Effector memory CD4-positive, alpha-beta T cell (primary cell): ENCODE measurements around the gene FBXL7.

Experiments used
- DNase-seq, 3 donors: peaks; one replicate each; pipeline ENCODE4 v3.0.0-alpha.2; 2020
- H3K27ac ChIP-seq: 2 replicates; pipeline ENCODE4 v1.7.0; 2013; ENCODE audit warnings: mild to moderate bottlenecking, low read length, moderate library complexity; ENCODE audit not compliant: insufficient read depth, poor library complexity, severe bottlenecking
- H3K27me3 ChIP-seq: replicated peaks from 2 replicates; pipeline ENCODE4 v1.7.0; 2013; ENCODE audit warnings: mild to moderate bottlenecking, low read length; ENCODE audit not compliant: insufficient read depth, control insufficient read depth, poor library complexity, severe bottlenecking
- H3K36me3 ChIP-seq: 2 replicates; pipeline ENCODE4 v1.7.0; 2013; ENCODE audit warnings: mild to moderate bottlenecking, low read length, moderate library complexity; ENCODE audit not compliant: control insufficient read depth, insufficient read depth
- H3K4me1 ChIP-seq: 2 replicates; pipeline ENCODE4 v1.7.0; 2013; ENCODE audit warnings: low read length, mild to moderate bottlenecking; ENCODE audit not compliant: control insufficient read depth, insufficient read depth, poor library complexity, severe bottlenecking
- H3K4me3 ChIP-seq: 2 replicates; pipeline ENCODE4 v1.7.0; 2013; ENCODE audit warnings: low read length, low read depth, mild to moderate bottlenecking; ENCODE audit not compliant: insufficient read depth, poor library complexity, severe bottlenecking
- H3K9me3 ChIP-seq: 2 replicates; pipeline ENCODE4 v1.7.0; 2013; ENCODE audit warnings: mild to moderate bottlenecking, low read length, moderate library complexity; ENCODE audit not compliant: control insufficient read depth

The FBXL7 gene

GRCh38 chr5:15655683-15656082, 155.7 kb downstream of the FBXL7 start:
- Histone ChIP-seq H3K9me3 (no peaks in the 10 kb centered on the region), H3K4me3 (no peak overlapping the region), H3K27me3 (no peaks in the 10 kb centered on the region), H3K36me3 (no peaks in the 10 kb centered on the region), H3K27ac (no peak overlapping the region), H3K4me1 (no peaks in the 10 kb centered on the region)
- no peak for DNase-seq

DNA sequence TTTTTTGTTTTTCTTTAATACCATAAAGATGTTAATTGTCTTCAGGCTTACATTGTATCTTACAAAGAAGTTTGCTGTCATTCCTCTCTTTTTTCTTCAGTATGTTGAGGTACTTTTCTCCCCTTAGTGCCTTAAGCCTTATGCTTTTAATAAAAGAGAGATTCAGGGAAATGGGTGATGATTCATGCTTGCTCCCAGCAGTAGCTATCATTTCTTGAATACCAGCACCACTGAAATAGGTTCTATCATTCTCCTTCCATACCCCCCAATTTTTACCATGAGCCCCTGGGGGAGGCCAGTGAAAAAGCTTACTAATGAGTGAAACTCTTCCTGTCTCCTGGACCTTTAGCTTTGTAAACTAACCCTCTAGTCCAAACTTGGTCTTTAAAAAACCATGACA, 165.0 kb downstream of the FBXL7 start:
- Histone ChIP-seq H3K4me1 (no peaks in the 10 kb centered on the region), H3K27me3 (no peaks in the 10 kb centered on the region), H3K27ac (no peak overlapping the region), H3K4me3 (no peak overlapping the region), H3K9me3 (no peaks in the 10 kb centered on the region), H3K36me3 (no peaks in the 10 kb centered on the region)
- DNase-seq, result no peak

GRCh38 chr5:15669826-15670225, 169.8 kb downstream of the FBXL7 start:
- Histone ChIP-seq H3K36me3 (no peaks in the 10 kb centered on the region), H3K9me3 (no peaks in the 10 kb centered on the region), H3K27ac (no peak overlapping the region), H3K27me3 (no peaks in the 10 kb centered on the region), H3K4me1 (no peaks in the 10 kb centered on the region), H3K4me3 (no peak overlapping the region)
- DNase-seq, result no peak

DNA sequence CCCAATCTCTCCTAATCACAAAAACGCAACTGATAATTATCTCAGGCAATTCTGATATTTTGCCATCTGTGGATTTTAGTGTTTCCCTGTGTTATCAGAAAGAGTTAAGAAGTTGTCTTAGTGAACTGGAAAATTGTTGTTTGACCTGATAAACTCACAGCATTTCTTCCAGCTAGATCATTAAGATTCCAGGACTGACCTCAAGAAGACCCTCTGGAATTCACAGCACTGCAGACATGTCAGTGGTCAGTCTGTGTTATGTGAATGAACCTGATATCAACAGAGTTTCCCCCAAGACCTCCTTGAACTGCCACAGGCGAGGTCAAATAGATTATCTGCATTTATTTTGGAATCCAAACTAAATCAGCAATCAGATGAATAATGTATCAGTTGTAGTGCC, 174.7 kb downstream of the FBXL7 start:
- no peaks in the 10 kb centered on the region for H3K36me3 ChIP-seq
- H3K27ac ChIP-seq, result no peak overlapping the region
- H3K27me3 ChIP-seq, result no peaks in the 10 kb centered on the region
- DNase-seq, result no peak
- H3K9me3 ChIP-seq, result no peaks in the 10 kb centered on the region
- H3K4me1 ChIP-seq, result no peaks in the 10 kb centered on the region
- no peak overlapping the region for H3K4me3 ChIP-seq

- Histone ChIP-seq H3K4me3 (no peak overlapping the region), H3K4me1 (no peaks in the 10 kb centered on the region), H3K27me3 (no peaks in the 10 kb centered on the region), H3K27ac (no peak overlapping the region), H3K36me3 (no peaks in the 10 kb centered on the region), H3K9me3 (no peaks in the 10 kb centered on the region)
- DNase-seq, result no peak
These were observed 176.6 kb downstream of the FBXL7 start for GRCh38 chr5:15676591-15676990.

DNA sequence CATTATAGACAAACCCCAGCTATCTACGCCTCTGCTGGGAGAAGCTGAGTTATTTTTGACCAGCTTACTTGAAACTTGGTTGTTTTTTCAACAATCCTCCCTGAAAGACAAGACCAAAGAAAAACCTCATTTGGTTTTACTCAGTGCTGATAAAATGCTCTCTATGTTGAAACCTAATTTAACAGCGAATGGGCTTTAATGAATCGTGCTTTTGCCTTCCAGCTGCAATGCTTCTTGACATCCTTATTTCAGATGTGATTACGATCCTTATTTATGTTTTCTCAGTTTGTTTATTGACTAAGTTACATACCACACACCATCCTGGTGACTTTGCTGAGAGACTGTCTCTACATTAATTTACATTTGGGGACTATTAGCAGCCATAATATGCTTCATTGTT, 179.2 kb downstream of the FBXL7 start:
- DNase-seq, result no peak
- Histone ChIP-seq H3K9me3 (no peaks in the 10 kb centered on the region), H3K27me3 (no peaks in the 10 kb centered on the region), H3K36me3 (no peaks in the 10 kb centered on the region), H3K27ac (no peak overlapping the region), H3K4me1 (no peaks in the 10 kb centered on the region), H3K4me3 (no peak overlapping the region)

DNA sequence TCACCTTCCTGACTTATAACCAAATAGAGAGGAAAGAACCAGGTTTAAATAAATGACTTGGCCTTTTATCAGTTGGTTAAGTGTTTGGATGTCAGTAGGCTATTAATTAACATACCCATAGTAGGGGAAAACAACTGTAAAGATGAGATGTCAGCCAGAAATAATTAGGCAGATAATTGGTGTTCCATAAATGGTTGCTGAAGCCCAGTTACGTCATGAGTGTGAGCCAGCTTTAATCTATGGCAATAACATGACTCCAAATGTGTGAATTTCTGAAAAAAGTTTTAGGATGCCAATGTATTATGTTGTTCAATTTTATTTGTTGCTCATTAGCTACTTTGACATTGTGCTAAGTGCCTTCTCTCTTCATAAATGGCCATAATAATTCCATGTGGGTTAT, 180.5 kb downstream of the FBXL7 start:
- H3K4me3 ChIP-seq, result no peak overlapping the region
- DNase-seq, result no peak
- H3K27me3 ChIP-seq, result no peaks in the 10 kb centered on the region
- no peaks in the 10 kb centered on the region for H3K36me3 ChIP-seq
- H3K27ac ChIP-seq, result no peak overlapping the region
- H3K4me1 ChIP-seq, result no peaks in the 10 kb centered on the region
- H3K9me3 ChIP-seq, result no peaks in the 10 kb centered on the region

- DNase-seq, result no peak
- H3K27ac ChIP-seq, result no peak overlapping the region
- no peaks in the 10 kb centered on the region for H3K4me1 ChIP-seq
- H3K4me3 ChIP-seq, result no peak overlapping the region
- H3K36me3 ChIP-seq, result no peaks in the 10 kb centered on the region
- H3K9me3 ChIP-seq, result no peaks in the 10 kb centered on the region
- no peaks in the 10 kb centered on the region for H3K27me3 ChIP-seq
These were observed 182.1 kb downstream of the FBXL7 start for GRCh38 chr5:15682122-15682521.

DNA sequence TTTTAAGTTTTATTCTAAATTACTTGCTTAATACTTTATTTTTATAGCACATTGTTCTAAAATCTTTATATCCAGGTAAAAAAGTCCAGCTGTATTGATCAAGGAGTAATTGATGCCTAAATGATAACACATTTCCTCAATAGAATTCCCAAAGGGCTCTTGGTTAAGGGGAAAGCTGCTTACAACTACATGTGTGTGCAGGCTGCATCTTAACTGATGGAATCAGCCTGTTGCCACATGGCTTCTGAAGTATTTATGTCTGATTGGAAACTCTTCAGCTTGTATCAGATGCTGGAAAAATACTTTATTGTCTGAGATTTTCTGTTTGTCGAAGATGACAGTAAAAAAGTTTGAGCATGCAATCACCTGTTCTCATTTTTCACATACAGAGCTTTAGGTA, 182.6 kb downstream of the FBXL7 start:
- no peak overlapping the region for H3K27ac ChIP-seq
- H3K9me3 ChIP-seq, result no peaks in the 10 kb centered on the region
- H3K36me3 ChIP-seq, result no peaks in the 10 kb centered on the region
- H3K4me1 ChIP-seq, result no peaks in the 10 kb centered on the region
- no peak for DNase-seq
- no peaks in the 10 kb centered on the region for H3K27me3 ChIP-seq
- H3K4me3 ChIP-seq, result no peak overlapping the region

- Histone ChIP-seq H3K27me3 (no peaks in the 10 kb centered on the region), H3K4me3 (no peak overlapping the region), H3K4me1 (no peaks in the 10 kb centered on the region), H3K36me3 (no peaks in the 10 kb centered on the region), H3K9me3 (no peaks in the 10 kb centered on the region), H3K27ac (no peak overlapping the region)
- DNase-seq, result no peak
These were observed 183.4 kb downstream of the FBXL7 start for GRCh38 chr5:15683332-15683731.

GRCh38 chr5:15687401-15687800, 187.4 kb downstream of the FBXL7 start:
- no peaks in the 10 kb centered on the region for H3K36me3 ChIP-seq

More at GRCh38 chr5:15687401-15687800, 187.4 kb downstream of the FBXL7 start:
- no peak overlapping the region for H3K4me3 ChIP-seq
- no peak overlapping the region for H3K27ac ChIP-seq
- H3K4me1 ChIP-seq, result no peaks in the 10 kb centered on the region
- no peak for DNase-seq
- no peaks in the 10 kb centered on the region for H3K9me3 ChIP-seq
- no peaks in the 10 kb centered on the region for H3K27me3 ChIP-seq
